ENCODE data around the gene CHRNB2. TPM values are rescaled to one million over a fixed set of nuclear protein-coding genes. Genes with fewer than 3 reads are reported as not detected.

The CHRNB2 gene
- total and polyA plus RNA-seq, 2 of the 4 experiments (the other 2 are of a cell fraction), result under 0.01 to 0.03 TPM

GRCh38 chr1:154609398-154610380 is 42.1 kb downstream of the CHRNB2 start (continued):
- TF ChIP-seq USF2 (IDR thresholded peaks at IDR 0.05; ENCODE audit: low read depth, low read length) (no peak), NFE2L2 (IDR thresholded peaks at IDR 0.05; ENCODE audit: low read depth, low read length) (no peak), FOS (IDR thresholded peaks at IDR 0.05; ENCODE audit: low read depth, low read length) (no peak)
